HG02588 (cell line): ENCODE results near the gene TWIST1.

Experiments used
- ATAC-seq: cut with Tn5 transposase; IDR thresholded peaks from one replicate; pipeline ENCODE4 v1.9.1; 2021; ENCODE audit warnings: mild to moderate bottlenecking, moderate library complexity; ENCODE audit not compliant: unreplicated experiment

The TWIST1 gene

DNA sequence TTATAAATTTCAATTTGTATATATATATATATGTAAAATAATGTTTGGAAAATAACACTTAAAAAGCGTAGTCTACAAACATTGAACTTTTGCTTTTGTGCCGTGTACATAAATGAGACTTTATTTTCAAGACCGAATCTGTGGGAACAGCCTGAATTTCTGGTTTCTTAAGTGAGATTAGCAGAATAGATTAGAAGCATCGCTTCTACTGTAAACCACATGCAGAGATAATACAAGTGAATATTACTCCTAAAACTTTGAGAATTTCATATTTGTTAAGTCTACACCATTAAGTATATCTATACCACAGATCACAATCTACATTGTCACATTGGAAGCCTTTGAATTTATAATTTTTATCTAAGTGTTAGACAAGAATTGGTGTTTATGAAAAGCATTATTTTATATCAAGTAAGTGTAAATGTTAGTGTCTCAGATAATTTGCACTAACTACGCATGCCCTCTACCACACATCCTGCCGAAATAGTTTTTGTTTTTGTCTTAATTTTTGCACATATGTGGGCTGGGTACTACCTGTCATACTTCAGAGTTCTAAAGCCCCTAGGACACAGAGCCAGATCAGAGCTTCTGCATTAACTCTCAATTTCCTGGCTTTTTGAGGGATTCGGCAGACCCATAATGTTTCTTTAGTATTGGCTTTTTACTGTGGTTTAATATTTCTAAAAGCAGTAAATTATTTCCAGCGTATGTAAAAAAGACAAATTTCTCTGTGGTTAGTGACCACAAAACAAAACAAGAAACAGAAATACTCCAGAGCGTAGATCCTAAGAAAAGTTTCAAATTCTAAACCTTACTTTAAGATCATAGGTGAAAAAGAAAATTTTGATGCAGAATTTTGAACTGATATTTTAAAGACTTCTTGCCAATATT, 20.0 kb downstream of the TWIST1 start:
- ATAC-seq = no peak

GRCh38 chr7:19095353-19095860, 22.0 kb downstream of the TWIST1 start:
- no peak for ATAC-seq

GRCh38 chr7:19094598-19095352, 22.7 kb downstream of the TWIST1 start:
- no peak for ATAC-seq

DNA sequence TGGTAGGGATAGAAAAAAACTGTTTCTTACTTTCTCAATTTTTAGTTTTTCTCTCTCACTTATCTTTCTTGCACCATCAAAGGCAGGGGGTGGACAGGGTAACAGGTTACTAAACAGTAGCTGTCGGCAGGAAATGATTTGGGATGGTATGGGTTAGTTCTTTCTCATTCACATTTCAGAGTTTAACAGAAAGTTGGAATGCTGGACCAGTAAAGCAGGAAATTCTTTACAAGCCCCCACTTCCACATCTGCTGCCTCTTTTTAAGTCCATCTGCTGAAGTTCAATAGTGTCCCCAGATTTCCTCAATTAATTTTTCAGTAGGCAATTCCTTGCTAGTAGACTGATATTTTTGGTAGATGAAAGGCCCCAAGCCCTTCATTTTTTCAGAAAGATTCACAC, 23.3 kb downstream of the TWIST1 start:
- no peak for ATAC-seq

GRCh38 chr7:19091550-19092200, 25.8 kb downstream of the TWIST1 start:
- no peak for ATAC-seq

GRCh38 chr7:19090526-19090925, 26.9 kb downstream of the TWIST1 start:
- no peak for ATAC-seq

- ATAC-seq = no peak
These were observed 27.6 kb downstream of the TWIST1 start for GRCh38 chr7:19089797-19090196.

DNA sequence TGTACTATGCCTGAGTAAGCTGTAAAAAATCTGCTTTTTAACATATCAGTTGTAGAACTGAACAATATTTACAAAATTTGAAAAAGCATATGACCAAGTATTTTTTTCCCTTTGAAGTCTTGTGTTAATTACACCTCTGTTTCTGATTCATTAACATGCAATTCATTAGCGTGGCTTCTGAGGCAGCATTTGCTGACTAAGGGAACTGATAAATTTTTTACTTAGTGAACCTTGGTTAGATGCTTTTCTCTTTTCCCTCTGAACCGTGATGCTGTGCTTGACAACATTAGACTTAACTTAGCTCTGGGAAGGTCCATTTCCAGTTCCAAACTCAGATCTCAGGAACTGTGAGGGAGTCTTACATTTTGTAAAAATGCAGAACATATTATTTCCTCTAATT, 28.1 kb downstream of the TWIST1 start:
- no peak for ATAC-seq

DNA sequence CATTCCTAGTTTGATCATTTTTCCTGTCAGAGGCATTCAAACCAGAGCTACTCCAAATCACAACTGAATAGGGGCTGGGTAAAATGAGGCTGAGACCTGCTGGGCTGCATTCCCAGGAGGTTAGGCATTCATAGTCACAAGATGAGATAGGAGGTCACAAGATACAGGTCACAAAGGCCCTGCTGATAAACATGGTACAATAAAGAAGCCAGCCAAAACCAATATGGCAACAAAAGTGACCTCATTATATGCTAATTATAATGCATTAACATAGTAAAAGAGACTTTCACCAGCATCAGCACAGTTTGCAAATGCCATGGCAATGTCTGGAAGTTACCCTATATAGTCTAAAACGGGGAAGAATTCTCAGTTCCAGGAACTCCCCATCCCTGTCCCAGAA, 37.3 kb downstream of the TWIST1 start:
- ATAC-seq = no peak

GRCh38 chr7:19079066-19079465, 38.4 kb downstream of the TWIST1 start:
- ATAC-seq = no peak

- no peak for ATAC-seq
These were observed 47.6 kb downstream of the TWIST1 start for GRCh38 chr7:19069842-19070241.

DNA sequence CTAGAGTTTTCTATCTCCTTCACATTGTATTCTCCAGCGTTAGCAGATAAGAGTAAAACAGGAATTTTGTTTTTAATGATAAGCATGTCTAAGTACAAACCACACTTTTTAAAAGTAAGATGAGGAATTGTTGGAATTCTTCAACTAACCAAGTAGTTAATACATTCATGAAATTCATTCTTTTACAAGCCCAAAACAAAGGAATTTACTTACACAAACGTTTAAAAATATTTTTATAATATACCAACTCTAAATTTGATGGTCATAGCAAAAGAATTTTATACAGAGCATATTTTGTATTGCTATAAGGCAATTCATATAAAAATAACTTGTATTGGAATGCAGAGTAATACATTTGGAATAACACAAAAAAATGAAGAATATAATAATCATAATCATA, 51.3 kb downstream of the TWIST1 start:
- no peak for ATAC-seq
